Adipocyte (in vitro differentiated cells): Measurements from ENCODE around the gene CDK14.
A peak's percentile ranks its signal among the peaks of the same experiment; 100 is the strongest.

Experiments
- DNase-seq: peaks from one replicate; pipeline ENCODE4 v3.0.0-alpha.2; 2015; ENCODE audit warnings: low read depth
- H3K27me3 ChIP-seq: replicated peaks from 2 replicates; pipeline ENCODE4 v1.7.0; 2013; ENCODE audit warnings: mild to moderate bottlenecking, low read length, moderate library complexity; ENCODE audit not compliant: control insufficient read depth, insufficient read depth
- H3K36me3 ChIP-seq: 2 replicates; pipeline ENCODE4 v1.7.0; 2013; ENCODE audit warnings: low read length, mild to moderate bottlenecking, moderate library complexity; ENCODE audit not compliant: control insufficient read depth, insufficient read depth, severe bottlenecking
- H3K4me1 ChIP-seq: 2 replicates; pipeline ENCODE4 v1.7.0; 2013; ENCODE audit warnings: mild to moderate bottlenecking, low read length, moderate library complexity; ENCODE audit not compliant: control insufficient read depth, insufficient read depth
- H3K4me3 ChIP-seq: 2 replicates; pipeline ENCODE4 v1.7.0; 2013; ENCODE audit warnings: mild to moderate bottlenecking, low read length, moderate library complexity
- H3K9ac ChIP-seq: 2 replicates; pipeline ENCODE4 v1.7.0; 2013; ENCODE audit warnings: mild to moderate bottlenecking, low read length, moderate library complexity
- H3K9me3 ChIP-seq: 2 replicates; pipeline ENCODE4 v1.7.0; 2013; ENCODE audit warnings: mild to moderate bottlenecking, low read length, moderate library complexity; ENCODE audit not compliant: control insufficient read depth

Gene CDK14

GRCh38 chr7:90961037-90961725, 365.1 kb downstream of the CDK14 start:
- no peaks in the 10 kb centered on the region for H3K36me3 ChIP-seq
- no peaks in the 10 kb centered on the region for H3K27me3 ChIP-seq
- H3K9me3 ChIP-seq = no peaks in the 10 kb centered on the region
- DNase-seq = no peak
- peaks cover 30% of the 10 kb centered on the region for H3K4me1 ChIP-seq
- H3K9ac ChIP-seq = no peak overlapping the region
- H3K4me3 ChIP-seq = no peak overlapping the region

DNA sequence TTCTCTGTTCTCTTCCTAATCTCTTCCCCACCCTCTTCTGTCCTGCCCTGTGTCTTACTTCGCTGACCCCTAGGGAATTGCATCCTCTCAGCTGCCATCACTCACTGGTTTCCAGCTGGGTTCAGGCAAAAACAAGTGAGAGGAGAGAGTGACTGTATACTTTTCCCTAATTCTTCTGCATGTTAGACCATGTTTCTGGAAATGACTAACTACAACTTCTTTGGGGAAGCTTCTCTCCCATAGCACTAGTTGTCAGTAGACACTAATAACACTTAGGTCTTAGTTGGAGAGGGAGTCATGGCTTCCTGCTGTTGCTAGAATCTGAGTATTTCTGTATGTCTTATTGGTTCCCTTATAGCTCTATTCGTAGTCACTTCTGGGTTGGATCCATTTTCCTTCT, 369.1 kb downstream of the CDK14 start:
- no peak for DNase-seq
- no peaks in the 10 kb centered on the region for H3K36me3 ChIP-seq
- H3K27me3 ChIP-seq = no peaks in the 10 kb centered on the region
- H3K9ac ChIP-seq = no peak overlapping the region
- H3K4me1 ChIP-seq = peaks cover 5% of the 10 kb centered on the region
- no peaks in the 10 kb centered on the region for H3K9me3 ChIP-seq
- no peak overlapping the region for H3K4me3 ChIP-seq

DNA sequence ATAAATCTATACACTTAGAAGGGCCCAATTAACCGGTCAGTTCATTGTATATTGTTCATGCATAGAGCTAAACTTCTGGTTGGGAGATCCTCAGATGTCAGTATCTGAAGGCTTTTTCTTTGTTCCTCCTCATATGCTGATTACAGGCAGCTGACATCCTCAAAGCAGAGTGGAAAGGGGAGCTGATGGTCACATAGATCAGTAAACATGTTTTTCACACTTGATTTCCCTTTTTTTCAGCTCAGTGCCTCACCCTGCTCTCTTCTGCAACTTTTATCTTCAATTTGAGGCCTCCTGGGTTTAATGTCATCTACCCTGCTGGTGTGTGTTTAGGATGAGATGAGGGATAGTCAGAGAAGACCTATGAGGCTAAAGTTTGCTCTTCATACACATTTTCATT, 370.2 kb downstream of the CDK14 start:
- Histone ChIP-seq H3K9ac (no peak overlapping the region), H3K4me3 (no peak overlapping the region)

DNA sequence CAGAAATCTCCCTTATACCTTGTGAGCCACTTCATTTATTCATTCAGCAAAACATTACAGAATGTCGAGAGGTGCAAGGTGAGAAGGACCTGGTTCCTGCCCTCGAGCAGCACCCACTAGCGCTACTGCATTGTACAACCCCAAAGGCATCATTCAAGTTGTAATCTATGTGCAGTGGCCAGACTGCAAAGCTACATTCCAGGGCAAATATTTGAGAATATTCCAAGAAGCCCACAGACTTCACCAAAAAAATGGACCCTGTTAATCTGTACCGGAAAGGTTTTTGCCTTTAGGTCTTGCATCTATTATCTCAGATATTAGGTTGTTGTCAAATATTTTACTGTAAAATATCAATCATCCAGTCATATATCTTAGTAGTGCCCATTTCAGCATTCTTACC, 372.8 kb downstream of the CDK14 start:
- H3K9ac ChIP-seq = no peak overlapping the region
- no peak overlapping the region for H3K4me3 ChIP-seq
- no peaks in the 10 kb centered on the region for H3K4me1 ChIP-seq
- no peak for DNase-seq
- no peaks in the 10 kb centered on the region for H3K9me3 ChIP-seq
- no peaks in the 10 kb centered on the region for H3K36me3 ChIP-seq
- no peaks in the 10 kb centered on the region for H3K27me3 ChIP-seq

More for the DNA sequence above, 370.2 kb downstream of the CDK14 start:
- no peak for DNase-seq
- H3K9me3 ChIP-seq = no peaks in the 10 kb centered on the region
- no peaks in the 10 kb centered on the region for H3K36me3 ChIP-seq
- no peaks in the 10 kb centered on the region for H3K4me1 ChIP-seq
- no peaks in the 10 kb centered on the region for H3K27me3 ChIP-seq

DNA sequence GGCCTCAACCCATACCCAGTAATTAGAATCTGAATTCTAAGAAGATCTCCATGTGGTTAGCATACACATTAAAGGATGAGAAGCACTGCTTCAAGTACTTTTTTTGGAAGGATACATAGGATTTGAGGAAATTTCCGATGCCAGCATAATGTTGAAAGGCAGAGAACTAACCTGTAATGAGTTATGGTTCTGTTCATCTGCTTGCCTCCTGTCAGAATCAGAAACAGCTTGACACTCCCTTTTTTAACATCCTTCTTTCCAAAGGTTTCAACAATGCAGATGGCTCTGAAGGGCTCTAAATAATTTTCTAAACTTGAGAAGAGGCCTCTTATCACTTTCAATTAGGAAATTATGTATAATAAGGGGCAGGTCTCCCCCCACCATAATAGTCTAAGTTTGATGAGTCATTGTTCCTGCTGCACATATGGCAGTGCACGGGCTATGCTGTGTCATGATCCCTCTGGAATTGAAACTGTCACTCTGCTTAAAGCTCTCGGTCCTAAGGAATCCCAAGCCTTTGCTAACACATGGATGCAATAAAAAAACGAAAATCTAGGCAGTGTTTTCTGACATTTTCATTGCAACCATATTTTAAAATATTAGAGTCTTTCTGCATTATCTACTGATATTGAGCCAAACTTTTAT, 376.9 kb downstream of the CDK14 start:
- Histone ChIP-seq H3K36me3 (no peaks in the 10 kb centered on the region), H3K27me3 (no peaks in the 10 kb centered on the region), H3K4me3 (peak overlapping the region; percentile 23), H3K9me3 (no peaks in the 10 kb centered on the region), H3K9ac (no peak overlapping the region), H3K4me1 (no peaks in the 10 kb centered on the region)
- DNase-seq = peak; percentile 52

DNA sequence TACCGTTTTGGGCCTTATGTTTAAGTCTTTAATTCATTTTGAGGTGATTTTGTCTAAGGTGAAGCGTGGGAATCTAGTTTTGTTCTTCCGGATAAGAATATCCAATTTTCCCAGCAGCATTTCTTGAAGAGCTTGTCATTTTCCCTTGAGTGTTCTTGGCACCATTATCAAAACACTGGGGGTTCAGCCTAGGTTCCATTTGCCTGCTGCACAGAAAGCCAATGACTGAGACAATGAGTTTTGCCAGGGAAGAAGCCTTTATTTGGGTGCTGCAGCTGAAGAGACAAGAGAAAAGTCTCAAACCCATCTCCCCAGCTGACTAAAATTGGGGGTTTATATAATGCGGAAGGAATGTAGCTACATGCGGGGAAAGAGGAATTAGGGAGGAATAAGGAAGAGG, 380.9 kb downstream of the CDK14 start:
- no peak overlapping the region for H3K9ac ChIP-seq
- H3K4me3 ChIP-seq = no peak overlapping the region
- no peak for DNase-seq
- no peaks in the 10 kb centered on the region for H3K9me3 ChIP-seq
- no peaks in the 10 kb centered on the region for H3K4me1 ChIP-seq
- no peaks in the 10 kb centered on the region for H3K27me3 ChIP-seq
- no peaks in the 10 kb centered on the region for H3K36me3 ChIP-seq

DNA sequence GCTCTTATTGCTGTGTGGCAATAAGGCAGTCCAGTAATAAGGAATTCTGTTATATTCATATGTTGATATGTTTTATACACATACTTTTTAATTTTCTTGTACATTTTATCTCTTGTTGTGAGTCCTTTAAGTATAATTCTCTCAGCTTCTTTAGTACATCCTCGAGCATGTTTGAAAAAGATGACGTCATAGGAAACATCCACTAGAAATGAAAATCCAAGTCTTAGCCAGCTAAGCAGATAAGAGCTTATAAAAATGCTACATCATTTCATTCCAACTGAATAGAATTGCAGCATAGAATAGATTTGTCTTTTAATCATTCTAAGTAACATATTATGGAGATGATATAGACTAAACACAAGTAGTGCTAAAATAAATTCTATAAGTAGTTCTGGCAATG, 384.4 kb downstream of the CDK14 start:
- DNase-seq = peak; percentile 10
- no peaks in the 10 kb centered on the region for H3K27me3 ChIP-seq
- H3K9me3 ChIP-seq = peaks cover 6% of the 10 kb centered on the region
- H3K36me3 ChIP-seq = no peaks in the 10 kb centered on the region
- H3K9ac ChIP-seq = no peak overlapping the region
- H3K4me3 ChIP-seq = no peak overlapping the region
- no peaks in the 10 kb centered on the region for H3K4me1 ChIP-seq

DNA sequence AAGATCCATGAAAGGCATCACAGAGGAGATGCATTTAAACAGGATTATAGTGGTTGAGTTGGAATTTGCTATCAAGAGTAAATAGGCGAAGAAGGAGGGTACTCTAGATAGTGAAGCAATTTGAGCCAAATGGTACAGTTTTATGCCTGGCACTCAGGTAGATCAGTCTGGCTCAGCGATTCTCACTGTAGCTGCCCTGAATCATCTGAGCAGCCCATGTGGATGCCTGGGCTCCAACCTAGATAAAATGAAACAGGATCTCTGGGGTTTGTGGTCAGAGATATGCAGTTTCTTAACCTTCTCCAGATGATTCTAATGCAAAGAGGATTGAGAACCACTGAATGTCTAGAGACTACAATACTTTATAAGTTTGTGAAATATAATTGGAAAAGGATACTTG, 386.1 kb downstream of the CDK14 start:
- H3K36me3 ChIP-seq = no peaks in the 10 kb centered on the region
- H3K9ac ChIP-seq = no peak overlapping the region
- H3K27me3 ChIP-seq = no peaks in the 10 kb centered on the region
- no peak for DNase-seq
- H3K4me3 ChIP-seq = no peak overlapping the region
- H3K9me3 ChIP-seq = peaks cover 6% of the 10 kb centered on the region
- no peaks in the 10 kb centered on the region for H3K4me1 ChIP-seq

DNA sequence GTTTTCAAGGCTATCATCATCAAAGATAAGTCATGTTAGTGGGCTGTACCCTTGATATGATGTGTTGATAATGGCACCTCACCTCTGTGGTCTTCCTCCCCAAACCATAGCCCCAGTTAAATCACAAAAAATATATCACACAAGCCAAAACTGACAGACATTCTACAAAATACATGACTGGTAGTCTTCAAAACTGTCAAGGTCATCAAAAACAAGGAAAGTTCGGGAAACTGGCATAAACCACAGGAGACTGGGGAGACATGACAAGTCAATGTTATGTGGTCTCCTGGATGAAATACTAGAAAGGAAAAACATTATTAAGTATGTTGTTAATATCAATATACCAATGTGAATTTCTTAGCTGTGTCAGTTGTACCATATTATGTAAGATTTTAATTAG, 388.6 kb downstream of the CDK14 start:
- H3K4me1 ChIP-seq = no peaks in the 10 kb centered on the region
- no peaks in the 10 kb centered on the region for H3K36me3 ChIP-seq
- DNase-seq = no peak
- no peak overlapping the region for H3K9ac ChIP-seq
- no peak overlapping the region for H3K4me3 ChIP-seq
- H3K27me3 ChIP-seq = no peaks in the 10 kb centered on the region
- H3K9me3 ChIP-seq = peaks cover 6% of the 10 kb centered on the region

- Histone ChIP-seq H3K4me3 (no peak overlapping the region), H3K27me3 (no peaks in the 10 kb centered on the region), H3K9ac (no peak overlapping the region), H3K36me3 (peaks cover 2% of the 10 kb centered on the region), H3K9me3 (no peaks in the 10 kb centered on the region), H3K4me1 (no peaks in the 10 kb centered on the region)
- DNase-seq = no peak
Observed at GRCh38 chr7:90988516-90988915, 392.4 kb downstream of the CDK14 start.

- H3K9ac ChIP-seq = no peak overlapping the region
- H3K9me3 ChIP-seq = no peaks in the 10 kb centered on the region
- DNase-seq = no peak
- H3K27me3 ChIP-seq = no peaks in the 10 kb centered on the region
- peaks cover 2% of the 10 kb centered on the region for H3K36me3 ChIP-seq
- H3K4me1 ChIP-seq = no peaks in the 10 kb centered on the region
- H3K4me3 ChIP-seq = no peak overlapping the region
Observed at GRCh38 chr7:90988996-90989765, 393.1 kb downstream of the CDK14 start.
